HFFc6 (cell line): ENCODE results near the gene VPS39. TPM values are rescaled to one million over a fixed set of nuclear protein-coding genes. Genes with fewer than 3 reads are reported as not detected.

Experiments used
- DNase-seq: peaks from one replicate; pipeline ENCODE4 v3.0.0-alpha.2; 2018
- H3K27ac Mint-ChIP-seq: 2 replicates; pipeline ENCODE4 v1.8.0; 2020; ENCODE audit warnings: mild to moderate bottlenecking, mixed read lengths
- H3K27me3 Mint-ChIP-seq: 2 replicates; pipeline ENCODE4 v1.8.0; 2021; ENCODE audit warnings: mild to moderate bottlenecking, moderate library complexity, mixed read lengths; ENCODE audit not compliant: insufficient read depth
- H3K36me3 Mint-ChIP-seq: 2 replicates; pipeline ENCODE4 v1.8.0; 2021; ENCODE audit warnings: low read depth, mixed read lengths
- H3K4me1 Mint-ChIP-seq: 2 replicates; pipeline ENCODE4 v1.8.0; 2020; ENCODE audit warnings: low read depth, mixed read lengths
- H3K4me3 Mint-ChIP-seq: 2 replicates; pipeline ENCODE4 v1.8.0; 2020; ENCODE audit warnings: mild to moderate bottlenecking, moderate library complexity, mixed read lengths
- H3K9me3 Mint-ChIP-seq: 2 replicates; pipeline ENCODE4 v1.8.0; 2020; ENCODE audit warnings: mild to moderate bottlenecking, mixed read lengths
- total RNA-seq, 6 experiments: library from RNA; stranded (reverse); fragmentation: NEBNext Ultra II Directional; extraction: Animal tissue kit (Norgen Biotek cat#: 25700); gene quantifications; 2 replicates in 1 of 6; 3 replicates in 5 of 6; pipeline ENCODE4 v1.2.3, GENCODE V29; 2021
- TF ChIP-seq, protein P1 (sequence below): fragments of 200-600 bp; sonication (generic); IDR thresholded peaks from 2 replicates; pipeline ENCODE4 v1.5.0; 2021; ENCODE audit warnings: antibody characterized with exemption, mild to moderate bottlenecking

The VPS39 gene
- total RNA-seq, 6 experiments from 2014 or later: 51.1 to 58.5 (median 52.8) TPM

DNA sequence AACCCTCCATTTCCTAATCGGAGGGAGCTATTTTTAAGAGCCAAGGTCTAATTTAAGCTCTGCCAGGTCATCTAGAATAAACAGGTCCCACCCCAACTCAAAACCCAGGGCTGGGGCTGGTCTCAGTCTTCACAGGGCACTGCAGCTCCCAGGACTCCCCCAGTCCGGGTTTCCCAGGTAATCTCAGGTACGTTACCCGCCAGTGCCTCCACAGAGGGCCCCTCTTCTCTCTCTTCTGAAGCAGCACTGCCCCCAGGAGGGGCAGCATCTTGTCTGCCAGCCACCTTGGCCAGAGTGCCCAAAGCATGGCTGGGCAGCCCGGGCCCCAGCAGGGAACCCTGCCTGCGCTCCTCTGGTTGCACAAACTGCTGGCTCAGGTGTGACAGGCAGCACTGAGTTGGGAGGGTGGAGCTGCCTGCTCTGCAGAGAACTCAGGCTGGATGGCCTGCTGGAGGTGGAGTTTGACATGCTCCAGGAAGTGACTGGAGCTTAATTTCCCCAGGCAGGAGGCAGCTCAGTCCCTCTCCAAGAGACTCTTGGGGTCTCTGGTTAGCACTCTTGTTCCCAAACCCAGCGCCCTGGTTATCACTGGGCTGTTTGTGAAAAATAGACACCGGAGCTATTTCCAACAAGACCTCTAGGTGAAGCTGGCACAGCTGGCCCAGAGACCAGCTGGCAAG, 51.7 kb downstream of the VPS39 start, which contains the start of gene PLA2G4F:
PLA2G4F (minus strand) TSS at position 394 of the 680 bp plus-strand sequence; CDS start at position 307, 87 bp downstream.
- TF ChIP-seq, protein P1, sequence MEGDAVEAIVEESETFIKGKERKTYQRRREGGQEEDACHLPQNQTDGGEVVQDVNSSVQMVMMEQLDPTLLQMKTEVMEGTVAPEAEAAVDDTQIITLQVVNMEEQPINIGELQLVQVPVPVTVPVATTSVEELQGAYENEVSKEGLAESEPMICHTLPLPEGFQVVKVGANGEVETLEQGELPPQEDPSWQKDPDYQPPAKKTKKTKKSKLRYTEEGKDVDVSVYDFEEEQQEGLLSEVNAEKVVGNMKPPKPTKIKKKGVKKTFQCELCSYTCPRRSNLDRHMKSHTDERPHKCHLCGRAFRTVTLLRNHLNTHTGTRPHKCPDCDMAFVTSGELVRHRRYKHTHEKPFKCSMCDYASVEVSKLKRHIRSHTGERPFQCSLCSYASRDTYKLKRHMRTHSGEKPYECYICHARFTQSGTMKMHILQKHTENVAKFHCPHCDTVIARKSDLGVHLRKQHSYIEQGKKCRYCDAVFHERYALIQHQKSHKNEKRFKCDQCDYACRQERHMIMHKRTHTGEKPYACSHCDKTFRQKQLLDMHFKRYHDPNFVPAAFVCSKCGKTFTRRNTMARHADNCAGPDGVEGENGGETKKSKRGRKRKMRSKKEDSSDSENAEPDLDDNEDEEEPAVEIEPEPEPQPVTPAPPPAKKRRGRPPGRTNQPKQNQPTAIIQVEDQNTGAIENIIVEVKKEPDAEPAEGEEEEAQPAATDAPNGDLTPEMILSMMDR: 0 out of 2 replicates have a peak, but pooled peaks have one; percentile 14
- H3K36me3 Mint-ChIP-seq: peaks cover 6% of the 10 kb centered on the region
- DNase-seq: no peak
- no peak within 1 kb of the TSS for H3K27ac Mint-ChIP-seq
- H3K9me3 Mint-ChIP-seq: no peaks in the 10 kb centered on the region
- peaks cover 9% of the 10 kb centered on the region for H3K4me1 Mint-ChIP-seq
- no peak within 1 kb of the TSS for H3K4me3 Mint-ChIP-seq
- H3K27me3 Mint-ChIP-seq: peaks cover 12% of the 10 kb centered on the region

DNA sequence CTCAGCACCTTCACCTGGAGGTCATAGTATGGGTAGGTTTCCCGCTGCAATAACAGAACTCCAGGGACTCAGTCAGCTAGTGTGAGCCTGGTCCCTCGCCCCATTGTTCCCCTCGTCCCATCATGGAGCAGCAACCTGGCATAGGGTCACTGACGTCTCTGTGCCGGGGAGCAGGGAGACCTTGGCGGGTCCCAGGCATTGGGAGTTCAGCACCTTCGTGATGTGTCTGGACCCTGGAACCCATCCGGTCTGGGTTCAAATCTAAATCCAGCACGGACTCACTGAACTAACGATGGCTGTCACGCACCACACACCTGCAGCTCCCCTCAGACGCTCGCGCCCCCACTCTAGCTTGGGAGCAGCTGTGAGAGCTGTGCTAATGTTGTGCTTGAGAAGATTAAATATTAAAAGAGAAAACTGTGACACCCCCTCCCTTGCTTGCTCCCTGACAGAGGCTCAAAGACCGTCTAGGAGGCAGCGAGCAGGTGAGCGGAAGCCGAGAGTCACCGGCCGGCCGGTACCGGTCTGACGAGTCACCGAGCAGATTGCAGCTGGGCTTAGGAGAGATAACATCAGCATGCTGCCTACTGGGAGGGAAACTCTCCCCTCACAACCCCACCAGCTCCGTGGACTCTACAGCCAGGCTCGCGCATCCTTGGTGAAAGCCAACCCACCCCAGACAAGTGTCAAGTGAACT, 52.4 kb downstream of the VPS39 start:
- H3K4me3 Mint-ChIP-seq: no peak overlapping the region
- DNase-seq: no peak
- TF ChIP-seq, protein P1: no peak

DNA sequence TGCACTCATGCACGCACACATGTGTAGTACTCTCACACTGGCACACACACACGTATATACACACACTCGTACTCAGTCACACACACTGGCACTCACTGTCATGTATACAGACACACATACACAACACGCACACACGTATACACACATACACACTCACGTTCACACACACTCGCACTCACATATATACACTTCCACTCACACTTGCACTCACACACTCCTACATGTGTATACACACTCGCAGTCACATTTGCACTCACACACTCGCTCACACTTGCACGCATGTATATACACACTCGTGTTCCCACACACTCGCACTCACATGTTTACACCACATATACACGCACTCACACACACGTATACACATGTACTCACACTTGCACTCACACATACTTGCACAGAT, 53.1 kb downstream of the VPS39 start:
- Mint-ChIP-seq H3K36me3 (peaks cover 6% of the 10 kb centered on the region), H3K4me3 (no peak overlapping the region), H3K27ac (no peak overlapping the region), H3K27me3 (peaks cover 19% of the 10 kb centered on the region), H3K4me1 (peaks cover 9% of the 10 kb centered on the region), H3K9me3 (no peaks in the 10 kb centered on the region)
- no peak for DNase-seq
- TF ChIP-seq, protein P1: no peak

More for the DNA sequence above, 52.4 kb downstream of the VPS39 start:
- Mint-ChIP-seq H3K36me3 (peaks cover 6% of the 10 kb centered on the region), H3K9me3 (no peaks in the 10 kb centered on the region), H3K27ac (no peak overlapping the region), H3K27me3 (peaks cover 15% of the 10 kb centered on the region), H3K4me1 (peaks cover 9% of the 10 kb centered on the region)

DNA sequence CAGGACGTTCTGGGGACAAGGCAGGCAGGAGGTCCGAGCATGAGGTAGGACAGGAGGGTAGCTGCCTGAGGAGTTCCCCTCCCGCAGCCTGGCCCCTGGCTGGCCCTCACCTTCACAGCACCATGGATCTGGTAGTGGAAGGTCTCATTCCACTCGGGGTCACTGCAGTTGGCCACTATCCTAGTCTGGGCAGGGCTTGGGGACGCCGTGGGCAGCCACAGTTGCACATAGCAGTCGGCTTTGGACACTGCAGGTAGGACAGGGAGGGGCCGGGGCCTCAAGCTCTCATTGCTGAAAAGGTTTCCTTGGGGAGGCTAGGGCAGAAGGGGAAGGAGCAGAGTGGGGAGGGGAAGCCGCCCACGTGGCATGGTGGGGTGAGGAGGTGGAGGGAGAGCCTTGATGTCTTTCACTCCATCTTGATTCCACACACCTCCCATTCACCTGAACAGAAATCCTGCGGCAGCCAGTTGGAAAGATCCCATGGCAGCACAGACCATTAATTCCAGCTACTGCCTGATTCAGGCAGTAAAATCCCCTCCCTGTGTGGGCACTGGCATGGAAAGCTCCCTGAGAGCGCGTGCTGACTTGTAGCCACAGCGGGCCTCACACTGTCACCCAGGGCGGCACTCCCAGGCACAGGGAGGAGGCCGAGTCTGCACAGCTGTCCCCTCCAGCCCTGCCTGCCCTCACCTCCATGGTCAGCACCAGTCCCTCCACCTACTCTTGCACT, 53.7 kb downstream of the VPS39 start:
- peaks cover 9% of the 10 kb centered on the region for H3K4me1 Mint-ChIP-seq
- peaks cover 20% of the 10 kb centered on the region for H3K27me3 Mint-ChIP-seq
- DNase-seq: no peak
- H3K27ac Mint-ChIP-seq: no peak overlapping the region
- peaks cover 6% of the 10 kb centered on the region for H3K36me3 Mint-ChIP-seq
- TF ChIP-seq, protein P1: no peak
- no peak overlapping the region for H3K4me3 Mint-ChIP-seq
- no peaks in the 10 kb centered on the region for H3K9me3 Mint-ChIP-seq

DNA sequence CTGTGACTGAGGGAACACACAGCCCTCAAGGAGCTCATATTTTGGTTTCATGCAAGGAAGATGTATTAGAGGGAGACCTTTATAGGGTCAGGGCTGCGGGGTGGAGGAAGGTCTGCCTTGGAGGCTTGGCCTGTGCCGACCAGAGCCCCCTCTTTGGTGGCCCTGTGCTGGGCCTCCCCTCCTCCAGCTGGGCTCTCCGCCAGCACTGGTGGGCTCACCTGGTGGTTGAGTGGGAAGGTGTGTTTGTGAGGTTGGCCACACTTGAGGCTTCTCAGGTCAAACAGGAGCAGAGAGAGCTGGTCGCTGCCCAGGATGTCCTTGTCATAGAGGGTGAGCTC, 54.3 kb downstream of the VPS39 start:
- Mint-ChIP-seq H3K9me3 (no peaks in the 10 kb centered on the region), H3K4me1 (peaks cover 9% of the 10 kb centered on the region), H3K27ac (no peak overlapping the region), H3K36me3 (peaks cover 6% of the 10 kb centered on the region), H3K4me3 (no peak overlapping the region), H3K27me3 (peaks cover 24% of the 10 kb centered on the region)
- no peak for DNase-seq
- TF ChIP-seq, protein P1: no peak
